Stimulated activated CD4-positive, alpha-beta T cell treated with anti-CD3 and anti-CD28 coated beads, Interleukin-4, amount 100 ng/mL, for 24 hours (primary cell): Measurements from ENCODE around the gene ROGDI.

ENCODE experiments used
- DNase-seq: peaks from one replicate; pipeline ENCODE4 v3.0.0-alpha.2; 2020

Gene ROGDI

DNA sequence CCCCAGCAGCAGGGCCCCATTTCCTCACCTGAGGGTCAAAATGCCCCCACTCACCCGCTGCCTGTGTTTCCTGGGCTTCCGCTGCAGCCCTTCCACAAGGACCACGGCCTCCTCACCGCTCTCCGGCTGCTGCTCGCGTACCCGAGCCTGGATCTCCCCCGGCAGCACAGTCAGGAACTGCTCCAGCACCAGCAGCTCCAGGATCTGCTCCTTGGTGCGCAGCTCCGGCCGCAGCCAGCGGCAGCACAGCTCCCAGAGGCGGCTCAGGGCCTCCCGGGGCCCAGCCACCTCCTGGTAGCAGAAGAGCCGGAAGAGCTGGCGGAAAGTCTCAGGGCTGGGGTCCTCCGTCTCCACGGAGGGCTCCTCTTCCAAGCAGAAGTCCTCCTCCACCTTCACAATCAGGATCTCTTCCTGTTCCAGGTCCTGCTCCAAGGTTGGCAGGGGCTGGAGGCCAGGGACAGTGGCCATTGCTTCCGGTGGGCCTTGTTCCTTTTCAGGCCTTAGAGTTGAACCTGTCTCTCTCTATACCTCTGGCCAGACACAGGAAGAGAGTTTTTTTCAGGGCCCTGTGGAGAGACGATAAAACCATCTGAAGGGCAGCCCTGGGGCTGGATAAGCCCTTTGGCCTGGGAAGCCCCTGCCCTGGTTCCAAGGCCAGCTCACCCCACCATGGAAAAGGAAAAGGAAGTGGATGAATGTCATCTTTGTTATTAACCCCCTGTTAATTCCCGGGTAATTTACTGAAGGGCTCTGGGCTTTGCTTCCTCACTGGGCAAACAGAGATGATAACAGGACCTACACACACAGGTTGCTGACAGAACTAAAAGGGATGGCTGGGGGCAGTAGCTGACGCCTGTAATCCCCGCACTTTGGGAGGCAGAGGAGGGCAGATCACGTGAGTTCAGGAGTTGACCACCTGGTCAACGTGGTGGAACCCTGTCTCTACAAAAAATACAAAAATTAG, 36.6 kb downstream of the ROGDI start:
- DNase-seq, result no peak

DNA sequence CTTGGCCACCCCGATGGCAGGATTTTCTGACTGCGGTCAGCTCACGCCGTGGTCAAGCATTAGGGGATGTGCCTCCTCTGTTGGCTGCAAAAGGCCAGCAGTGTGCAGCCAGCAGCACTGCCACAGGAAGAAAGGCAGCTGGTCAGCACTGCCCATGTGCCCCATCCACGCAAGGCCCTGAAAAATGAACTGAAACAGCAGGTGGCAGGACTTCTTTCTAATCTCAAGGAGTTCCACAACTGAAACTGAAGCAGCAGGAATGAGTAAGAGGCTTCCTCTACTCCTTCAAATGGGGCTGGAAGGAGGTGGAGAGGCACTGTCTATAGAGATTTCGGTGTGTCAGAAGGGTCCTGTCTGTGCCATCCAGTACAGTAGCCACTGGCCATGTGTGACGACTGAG, 38.6 kb downstream of the ROGDI start:
- no peak for DNase-seq

DNA sequence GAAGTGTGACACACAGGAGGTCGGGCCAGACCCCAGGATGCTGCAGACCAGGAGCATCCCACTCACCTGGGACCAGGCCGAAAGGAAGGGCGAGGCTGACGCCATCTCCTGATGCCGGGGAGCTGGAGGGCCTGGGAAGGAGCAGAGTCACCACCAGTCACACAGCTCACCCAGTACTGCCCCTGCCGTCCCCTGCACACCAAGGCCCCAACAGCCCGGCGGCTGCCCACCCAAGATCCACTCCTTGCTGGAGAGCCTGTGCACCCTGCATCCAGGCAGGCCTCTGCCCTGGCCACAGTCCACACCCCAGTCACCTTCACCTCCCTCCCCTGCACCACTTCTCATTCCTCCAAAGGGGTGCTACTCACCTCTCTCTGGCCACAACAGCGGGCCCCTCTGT, 40.2 kb downstream of the ROGDI start:
- DNase-seq, result no peak

DNA sequence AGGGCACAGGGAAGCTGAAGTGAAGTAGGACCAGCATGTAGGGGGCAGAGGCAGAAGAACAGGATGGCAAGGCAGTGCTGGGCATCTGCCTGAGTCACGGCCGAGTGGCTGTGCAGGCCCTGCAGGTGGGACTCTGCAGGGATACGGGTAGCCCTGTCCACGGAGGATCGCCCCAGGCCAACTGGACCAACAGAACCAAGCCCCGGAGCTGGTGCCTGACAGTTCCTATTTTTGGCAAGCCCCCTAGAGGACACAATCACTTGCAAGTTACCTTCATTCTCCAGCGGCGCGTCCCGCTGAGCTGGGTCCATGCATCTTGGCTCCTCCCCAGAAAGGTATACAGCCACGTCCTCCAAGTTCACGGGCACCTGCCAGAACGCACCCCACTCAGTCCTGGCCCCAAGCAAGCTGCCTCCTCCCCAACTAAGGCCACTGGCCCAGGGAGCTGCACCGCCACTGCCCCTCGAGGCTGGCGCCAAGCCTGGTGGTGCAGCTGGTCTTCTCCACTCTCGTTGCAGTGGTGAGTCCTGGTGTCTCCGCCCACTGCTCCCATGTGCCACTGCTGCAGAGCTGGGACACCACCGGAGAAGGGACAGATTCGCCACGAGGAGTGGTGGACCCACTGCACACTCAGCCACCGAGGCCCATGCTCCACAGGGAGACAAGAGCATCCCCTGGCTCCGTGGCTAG, 42.1 kb downstream of the ROGDI start:
- no peak for DNase-seq

DNA sequence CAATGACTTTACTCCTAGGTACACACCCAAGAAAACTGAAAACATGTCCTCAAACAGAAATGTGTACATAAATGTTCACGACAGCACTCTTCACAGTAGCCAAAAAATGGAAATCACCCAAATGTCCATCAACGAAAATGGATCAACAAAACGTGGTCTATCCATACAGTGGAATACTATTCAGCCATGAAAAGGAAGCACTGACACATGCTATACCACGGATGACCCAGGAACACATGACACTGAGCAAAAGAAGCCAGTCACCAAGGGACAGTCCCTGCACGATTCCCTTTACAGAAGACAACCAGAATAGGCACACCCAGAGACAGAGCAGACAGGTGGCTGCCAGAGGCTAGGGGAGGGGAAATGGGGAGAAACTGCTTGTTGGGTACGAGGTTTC, 46.7 kb downstream of the ROGDI start:
- no peak for DNase-seq

DNA sequence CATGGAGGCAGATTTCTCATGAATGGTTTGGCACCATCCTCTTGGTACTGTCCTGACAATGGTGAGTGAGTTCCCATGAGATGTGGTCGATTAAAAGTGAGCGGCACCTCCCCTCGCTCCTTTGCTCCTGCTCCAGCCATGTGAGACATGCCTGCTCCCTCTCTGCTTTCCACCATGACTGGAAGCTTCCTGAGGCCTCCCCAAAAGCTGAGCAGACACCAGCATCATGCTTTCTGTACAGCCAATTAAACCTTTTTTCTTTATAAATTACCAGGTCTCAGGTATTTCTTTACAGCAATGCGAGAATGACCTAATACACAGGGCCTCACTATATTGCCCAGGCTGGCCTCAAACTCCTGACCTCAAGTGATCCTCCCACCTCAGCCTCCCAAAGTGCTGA, 47.6 kb downstream of the ROGDI start:
- no peak for DNase-seq

DNA sequence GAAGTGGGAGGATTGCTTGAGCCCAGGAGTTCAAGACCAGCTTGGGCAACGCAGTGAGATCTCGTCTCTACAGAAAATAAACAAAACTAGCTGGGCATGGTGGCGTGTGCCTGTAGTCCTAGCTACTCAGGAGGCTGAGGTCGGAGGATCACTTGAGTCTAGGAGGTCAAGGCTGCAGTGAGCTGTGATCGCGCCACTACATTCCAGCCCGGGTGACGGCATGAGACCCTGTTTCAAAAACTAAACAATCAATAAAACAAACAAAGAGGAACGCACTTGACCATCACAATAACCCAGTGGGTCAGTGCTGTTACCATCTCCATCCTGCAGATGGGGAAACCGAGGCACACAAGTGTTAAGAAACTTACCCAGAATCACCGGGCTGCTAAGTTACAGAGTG, 49.2 kb downstream of the ROGDI start:
- DNase-seq, result no peak

DNA sequence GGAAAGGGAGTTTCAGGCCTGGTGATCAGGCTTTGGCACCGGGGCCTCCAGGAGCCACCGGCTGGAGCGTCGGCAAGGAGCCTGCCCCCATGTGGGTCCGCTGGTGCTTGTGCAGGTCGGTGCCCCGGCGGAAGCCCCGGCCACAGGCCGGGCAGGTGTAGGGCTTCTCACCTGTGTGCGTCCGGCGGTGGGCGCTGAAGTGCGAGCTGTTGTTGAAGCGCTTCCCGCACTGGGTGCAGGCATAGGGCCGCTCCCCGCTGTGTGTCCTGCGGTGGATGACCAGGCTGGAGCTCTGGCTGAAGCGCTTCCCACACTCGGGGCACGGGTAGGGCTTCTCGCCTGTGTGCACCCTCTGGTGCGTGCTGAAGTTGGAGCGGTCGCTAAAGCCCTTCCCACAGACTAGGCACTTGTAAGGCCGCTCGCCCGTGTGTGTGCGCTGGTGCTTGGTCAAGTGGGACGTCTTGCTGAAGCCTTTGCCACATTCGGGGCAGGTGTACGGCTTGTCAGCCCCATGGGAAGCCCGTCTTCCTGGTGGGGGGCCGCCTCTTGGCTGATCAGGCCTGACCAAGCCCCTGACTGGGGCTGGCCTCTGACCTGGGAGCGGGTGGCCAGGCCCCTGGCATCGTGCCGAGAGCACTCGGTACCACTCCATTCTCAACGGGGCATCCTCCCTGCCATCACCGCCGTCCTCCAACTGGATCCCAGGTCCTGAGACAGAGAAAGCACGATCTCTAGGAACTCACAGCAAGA, 49.9 kb downstream of the ROGDI start:
- DNase-seq, result no peak

DNA sequence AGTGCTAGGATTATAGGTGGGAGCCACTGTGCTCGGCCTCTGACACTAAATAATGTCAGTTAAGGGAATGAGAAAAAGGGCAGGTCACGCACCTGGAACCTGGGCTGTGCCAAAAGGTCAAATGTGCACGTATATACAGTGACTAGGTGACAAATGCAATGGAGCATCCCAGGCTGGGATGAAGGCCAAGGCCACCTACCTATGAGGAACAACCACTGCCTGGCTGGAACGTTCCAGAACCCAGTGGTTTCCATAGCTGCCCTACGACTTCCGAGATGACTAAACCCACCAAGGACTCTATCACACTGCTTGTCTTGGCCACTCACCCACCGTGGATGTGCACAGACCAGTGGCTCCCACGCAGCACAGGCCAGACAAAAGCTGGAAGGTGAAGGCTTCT, 51.5 kb downstream of the ROGDI start:
- no peak for DNase-seq

DNA sequence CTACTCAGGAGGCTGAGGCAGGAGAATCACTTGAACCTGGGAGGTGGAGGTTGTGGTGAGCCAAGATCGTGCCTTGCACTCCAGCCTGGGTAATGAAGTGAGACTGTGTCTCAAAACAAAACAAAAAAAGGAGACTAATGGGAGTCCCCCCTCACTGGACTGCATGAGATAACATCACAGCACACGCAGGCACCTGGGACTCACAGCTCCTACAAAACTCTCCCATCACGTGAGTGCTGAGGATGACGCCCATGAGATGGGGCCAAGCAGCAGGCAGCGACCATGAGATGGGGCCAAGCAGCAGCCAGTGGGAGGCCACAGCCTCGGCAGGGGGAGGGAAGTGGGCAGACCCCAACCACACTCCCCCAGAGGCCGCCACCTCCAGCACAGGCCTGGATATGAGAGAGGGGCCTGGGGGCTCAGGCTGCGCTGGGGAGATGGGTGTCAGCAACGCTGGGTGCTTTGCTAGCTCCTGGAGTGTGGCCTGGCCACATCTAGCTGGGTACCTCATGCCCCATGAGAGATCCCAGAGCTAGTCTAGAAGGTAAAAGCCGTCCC, 52.7 kb downstream of the ROGDI start:
- DNase-seq, result no peak

DNA sequence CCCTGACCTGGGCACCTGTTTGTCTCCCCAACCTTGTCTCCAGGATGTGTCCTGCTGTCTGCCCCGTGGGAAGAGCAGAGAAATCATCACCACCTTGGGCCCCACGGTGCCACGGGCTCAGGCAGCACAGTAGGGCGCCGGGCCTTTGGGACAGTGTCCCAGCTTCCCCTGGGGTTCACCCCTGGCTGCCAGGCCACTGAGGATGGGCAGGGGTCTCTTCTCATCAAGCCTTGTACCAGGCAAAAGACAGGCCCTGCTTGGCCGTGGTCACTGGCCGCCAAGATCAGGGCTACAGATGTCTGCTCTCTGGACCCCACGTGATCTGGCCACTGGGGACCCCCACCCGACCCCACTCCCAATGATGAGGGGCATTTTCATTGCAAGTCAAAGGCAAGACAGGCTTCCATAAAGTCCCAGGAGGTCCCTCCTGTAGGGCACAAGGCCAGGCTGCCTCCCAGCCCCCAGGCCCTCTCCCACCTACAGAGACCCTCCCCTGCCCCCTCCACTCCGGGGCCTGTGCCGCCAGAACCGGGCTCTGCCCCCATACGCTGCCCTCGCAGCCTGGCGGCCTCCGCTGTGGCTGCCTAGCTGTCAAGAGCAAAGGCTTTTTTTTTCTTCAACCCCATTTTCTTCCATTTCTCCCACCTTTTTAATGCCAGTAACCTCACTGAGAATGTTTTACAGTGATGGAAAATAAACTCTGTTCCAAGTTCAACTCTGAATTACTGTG, 53.6 kb downstream of the ROGDI start:
- no peak for DNase-seq

DNA sequence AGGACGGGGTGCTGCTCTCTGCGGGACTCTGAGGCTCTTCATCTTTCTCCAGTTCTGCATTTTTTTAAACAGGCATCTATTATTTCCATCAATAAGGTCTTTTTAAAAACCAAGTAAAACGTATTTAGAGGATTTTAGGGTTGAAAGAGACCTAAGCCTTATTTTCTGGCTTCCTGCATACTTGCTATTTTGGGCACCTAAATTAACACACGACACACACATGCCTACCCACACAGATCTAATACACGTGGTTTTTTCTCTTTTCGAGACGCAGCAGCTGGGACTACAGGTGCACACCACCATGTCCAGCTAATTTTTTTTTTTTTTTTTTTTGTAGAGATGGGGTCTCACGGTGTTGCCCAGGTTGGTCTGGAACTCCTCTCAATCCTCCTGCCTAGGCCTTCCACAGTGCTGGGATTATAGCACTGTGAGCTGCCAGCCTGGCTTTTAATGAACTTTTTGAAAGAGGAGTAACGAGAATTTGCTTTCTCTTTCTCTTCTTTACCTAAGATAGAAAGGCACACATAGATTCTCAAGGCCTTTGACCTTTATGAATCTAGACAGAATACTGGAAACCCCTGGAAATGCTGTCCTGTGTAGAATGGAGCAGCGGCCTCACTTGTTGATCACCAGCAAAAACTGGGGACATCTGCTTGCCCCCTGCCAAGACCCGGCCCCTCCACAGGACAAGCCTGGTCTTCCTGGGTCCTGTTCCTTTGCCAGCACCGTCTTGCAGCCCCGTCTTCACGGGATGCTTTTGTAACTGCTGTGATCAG, 54.3 kb downstream of the ROGDI start:
- no peak for DNase-seq

DNA sequence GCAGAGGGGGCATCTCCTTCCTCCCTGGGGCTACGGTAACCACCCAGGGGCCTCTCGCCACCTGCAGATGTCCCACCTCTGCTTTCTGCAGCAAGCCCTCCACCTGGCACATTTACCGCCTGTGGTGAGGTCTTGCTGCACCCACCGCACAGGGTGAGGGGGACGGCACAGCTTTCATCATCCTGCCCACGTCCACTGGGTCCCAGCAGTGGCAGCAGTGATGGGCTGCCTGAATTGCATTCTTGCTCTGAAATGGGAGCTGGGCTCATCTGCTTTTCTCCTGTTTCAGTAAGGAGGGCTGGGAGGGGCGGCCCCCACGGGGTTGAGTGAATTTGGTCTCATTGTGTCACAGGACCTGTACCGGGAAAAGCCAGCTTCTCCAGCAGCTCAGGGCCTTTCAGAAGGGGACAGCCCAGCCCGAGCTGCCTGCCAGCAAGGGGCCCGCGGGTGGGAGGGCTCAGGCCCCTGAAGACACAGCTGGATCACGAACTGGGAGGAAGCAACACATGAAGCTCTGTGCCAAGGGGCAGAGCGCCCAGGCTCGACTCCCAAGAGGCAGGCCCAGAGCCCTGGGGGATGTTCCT, 55.4 kb downstream of the ROGDI start:
- no peak for DNase-seq
